Fibroblast of villous mesenchyme (primary cell): ENCODE measurements around the gene MIX23. TPM values are rescaled to one million over a fixed set of nuclear protein-coding genes. Genes with fewer than 3 reads are reported as not detected.

Experiments
- DNase-seq: peaks from one replicate; pipeline ENCODE4 v3.0.0-alpha.2; 2010; ENCODE audit warnings: low read depth
- H3K4me3 ChIP-seq: 2 replicates; pipeline ENCODE4 v1.5.1; 2011; ENCODE audit warnings: low read depth, mild to moderate bottlenecking, low read length
- total RNA-seq: library from RNA; depleted of rRNA; stranded (reverse); fragments of >200 nt; gene quantifications from 2 replicates; pipeline ENCODE4 v1.2.3, GENCODE V29; 2012
- TF ChIP-seq, protein P1 (sequence below): IDR thresholded peaks from 2 replicates; pipeline ENCODE4 v1.5.1; 2012; ENCODE audit warnings: low read depth, mild to moderate bottlenecking, low read length; ENCODE audit not compliant: insufficient read depth

MIX23 gene
- total RNA-seq, 1 donor = 36.3 TPM

DNA sequence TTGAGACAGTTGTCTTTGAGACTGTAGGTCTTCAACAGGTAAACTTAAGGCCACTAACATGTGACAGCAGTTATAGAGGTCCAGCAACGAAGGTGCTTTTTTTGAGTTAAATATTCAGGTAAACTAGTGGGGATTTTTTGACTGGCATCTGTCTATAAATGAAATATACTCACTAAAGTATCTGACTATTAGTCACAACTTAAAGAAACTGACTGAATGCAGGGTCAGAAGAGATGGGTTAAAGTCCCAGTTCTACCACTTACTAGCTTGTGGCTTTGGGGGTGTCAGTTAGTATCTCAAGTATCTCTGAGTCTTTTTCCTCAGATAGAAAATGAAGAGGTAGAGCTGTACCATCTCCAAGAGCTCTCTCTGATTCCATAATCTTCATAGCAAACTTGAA lies 18.0 kb downstream of the MIX23 start:
- TF ChIP-seq, protein P1, sequence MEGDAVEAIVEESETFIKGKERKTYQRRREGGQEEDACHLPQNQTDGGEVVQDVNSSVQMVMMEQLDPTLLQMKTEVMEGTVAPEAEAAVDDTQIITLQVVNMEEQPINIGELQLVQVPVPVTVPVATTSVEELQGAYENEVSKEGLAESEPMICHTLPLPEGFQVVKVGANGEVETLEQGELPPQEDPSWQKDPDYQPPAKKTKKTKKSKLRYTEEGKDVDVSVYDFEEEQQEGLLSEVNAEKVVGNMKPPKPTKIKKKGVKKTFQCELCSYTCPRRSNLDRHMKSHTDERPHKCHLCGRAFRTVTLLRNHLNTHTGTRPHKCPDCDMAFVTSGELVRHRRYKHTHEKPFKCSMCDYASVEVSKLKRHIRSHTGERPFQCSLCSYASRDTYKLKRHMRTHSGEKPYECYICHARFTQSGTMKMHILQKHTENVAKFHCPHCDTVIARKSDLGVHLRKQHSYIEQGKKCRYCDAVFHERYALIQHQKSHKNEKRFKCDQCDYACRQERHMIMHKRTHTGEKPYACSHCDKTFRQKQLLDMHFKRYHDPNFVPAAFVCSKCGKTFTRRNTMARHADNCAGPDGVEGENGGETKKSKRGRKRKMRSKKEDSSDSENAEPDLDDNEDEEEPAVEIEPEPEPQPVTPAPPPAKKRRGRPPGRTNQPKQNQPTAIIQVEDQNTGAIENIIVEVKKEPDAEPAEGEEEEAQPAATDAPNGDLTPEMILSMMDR = no peak
- no peak for DNase-seq
- no peak overlapping the region for H3K4me3 ChIP-seq

DNA sequence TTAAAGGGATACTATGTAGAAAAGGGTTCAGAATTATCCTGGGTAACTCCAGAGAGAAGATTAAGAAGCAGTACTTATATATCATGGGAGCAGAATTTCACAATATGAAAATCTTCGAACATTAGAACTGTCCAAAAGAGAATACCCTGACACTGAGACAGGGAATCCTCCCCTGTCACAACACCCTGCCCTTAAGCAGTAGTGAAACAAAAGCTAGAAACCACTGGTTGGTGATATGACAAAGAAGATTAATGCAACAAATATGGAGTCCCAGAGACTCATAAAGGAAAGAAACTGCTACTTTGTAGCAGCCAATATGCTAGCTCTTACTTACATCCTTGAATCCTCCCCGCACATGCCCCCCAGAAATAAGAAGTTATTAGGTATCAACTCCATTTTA lies 18.5 kb downstream of the MIX23 start:
- DNase-seq = no peak
- H3K4me3 ChIP-seq = no peak overlapping the region
- TF ChIP-seq, protein P1 = no peak

DNA sequence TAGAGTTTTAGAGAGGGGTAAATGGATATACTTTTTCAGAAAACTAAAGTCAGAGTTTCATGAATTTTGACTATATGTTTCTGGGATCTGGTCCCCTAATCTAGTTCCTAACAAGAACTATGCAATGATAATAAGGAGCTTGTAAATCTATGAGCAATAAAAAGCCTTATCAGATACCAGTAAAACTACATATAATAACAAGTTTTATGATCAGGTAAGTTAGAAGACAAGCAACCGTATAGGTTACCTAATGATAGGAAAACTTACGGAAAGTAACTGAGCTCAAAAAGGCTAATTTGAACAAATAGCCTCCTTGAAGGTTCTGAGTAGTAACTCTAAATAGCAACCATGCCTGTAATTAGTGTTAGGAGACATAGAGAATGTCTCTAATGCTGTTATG lies 21.0 kb downstream of the MIX23 start:
- no peak for DNase-seq
- TF ChIP-seq, protein P1 = no peak
- H3K4me3 ChIP-seq = no peak overlapping the region

DNA sequence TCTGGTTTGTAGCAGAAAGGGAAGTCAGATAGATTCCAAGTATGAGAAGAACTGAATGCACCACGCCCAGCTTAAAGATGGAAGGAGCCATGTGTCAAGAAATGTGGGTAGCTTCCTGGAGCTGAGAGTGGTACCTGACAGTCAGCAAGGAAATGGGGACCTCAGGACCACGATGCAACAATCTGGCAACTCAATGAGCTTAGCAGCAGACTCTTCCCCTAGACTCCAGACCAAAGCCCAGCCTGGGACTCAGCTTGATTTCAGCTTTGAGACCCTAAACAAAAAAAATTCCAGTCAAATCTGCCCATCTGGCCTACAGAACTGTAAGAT lies 24.4 kb downstream of the MIX23 start:
- DNase-seq = no peak
- TF ChIP-seq, protein P1 = no peak
- H3K4me3 ChIP-seq = no peak overlapping the region

DNA sequence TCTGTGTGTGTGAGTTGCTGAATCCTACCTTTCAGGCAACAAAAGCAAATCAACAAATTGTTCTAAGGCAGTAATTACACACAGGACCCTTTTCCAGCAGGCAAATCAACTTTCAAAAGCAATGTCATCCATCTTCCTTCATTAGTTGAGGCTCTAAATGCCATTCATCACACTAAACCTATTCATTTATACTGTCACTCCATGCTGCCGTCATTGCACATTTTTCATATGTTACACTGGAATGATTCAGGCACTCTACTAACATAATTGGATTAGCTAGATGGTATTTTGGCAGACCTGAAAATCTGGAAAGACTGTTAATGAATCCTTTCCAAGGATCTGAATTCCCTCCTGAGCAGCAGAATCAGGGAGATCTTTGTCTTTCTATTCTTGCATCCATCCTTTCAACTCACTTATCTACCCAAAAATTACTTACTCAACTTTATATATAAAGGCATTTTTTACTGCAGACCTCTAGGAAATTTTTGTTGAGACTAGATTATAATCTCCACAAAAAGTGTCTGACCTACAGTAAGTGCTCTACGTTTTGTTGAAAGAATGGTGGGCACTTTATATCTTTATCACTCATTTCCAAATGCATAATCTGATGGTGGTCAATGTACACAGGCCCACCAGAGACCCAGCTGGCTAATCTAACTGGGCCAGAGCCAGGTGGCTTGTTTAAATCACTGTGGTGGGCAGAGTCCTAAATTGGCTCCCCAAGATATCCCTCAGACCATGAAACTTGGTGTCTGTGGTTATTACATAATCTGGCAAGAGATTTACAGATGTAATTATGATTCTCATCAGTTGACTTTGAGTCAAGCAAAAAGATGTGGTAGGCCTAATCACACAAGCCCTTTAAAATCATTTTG lies 25.0 kb downstream of the MIX23 start:
- DNase-seq = no peak
- TF ChIP-seq, protein P1 = no peak
- no peak overlapping the region for H3K4me3 ChIP-seq

DNA sequence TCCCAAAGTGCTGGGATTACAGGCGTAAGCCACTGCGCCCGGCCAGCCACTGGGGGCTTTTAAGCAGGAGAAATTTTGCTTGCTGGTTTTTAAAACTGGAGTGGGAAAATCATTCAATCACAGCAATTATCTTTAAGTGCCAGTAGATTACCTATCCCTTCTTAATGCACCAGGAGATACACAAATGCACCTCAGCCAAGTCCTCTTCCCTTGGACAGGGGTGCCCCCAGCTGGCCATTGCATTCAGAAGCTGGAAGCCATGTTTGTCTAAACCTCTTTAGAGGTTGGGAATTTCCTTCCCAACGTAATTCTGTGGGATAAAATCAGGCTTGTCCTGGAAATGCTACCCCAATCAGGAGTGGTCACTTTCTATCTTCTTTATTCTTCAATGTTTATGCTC lies 26.6 kb downstream of the MIX23 start:
- H3K4me3 ChIP-seq = no peak overlapping the region
- TF ChIP-seq, protein P1 = peak; percentile 45
- peak; percentile 38 for DNase-seq

DNA sequence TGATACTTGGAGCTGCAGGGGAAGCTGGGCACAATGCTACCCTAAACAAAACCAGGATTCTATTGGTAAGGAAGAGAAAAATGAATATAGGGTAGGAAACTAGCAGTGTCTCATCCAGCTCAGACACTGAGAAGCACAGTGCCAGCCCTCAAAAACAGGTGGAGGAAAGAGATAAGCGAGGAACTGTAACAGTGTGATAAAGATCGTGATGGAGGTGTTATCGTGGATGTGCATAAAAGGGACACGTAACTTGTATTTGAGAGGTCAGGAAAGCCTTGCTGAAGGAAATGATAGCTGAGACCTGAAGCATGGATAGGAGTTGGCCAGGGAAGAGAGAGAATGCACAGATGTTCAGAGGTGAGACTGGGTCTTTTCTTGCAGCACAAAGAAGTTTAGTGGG lies 27.4 kb downstream of the MIX23 start:
- no peak for DNase-seq
- H3K4me3 ChIP-seq = no peak overlapping the region
- TF ChIP-seq, protein P1 = no peak
